T47D (cell line): ENCODE results near the gene FAM43B.
"Not testable (repeated sequence)": the region's sequence is repeated elsewhere in the genome, so short reads cannot be mapped to it uniquely, and the experiment has no call there.

Experiments used
- DNase-seq, 2 experiments: peaks; one replicate each; pipeline versions ENCODE4 v3.0.0 to v3.0.0-alpha.2; 2011 to 2012; ENCODE audit warnings: low read depth in 1 of 2, low spot score in 1 of 2
- JUND ChIP-seq: IDR thresholded peaks from 2 replicates; pipeline ENCODE4 v1.6.1; 2012; ENCODE audit warnings: low read depth
- in situ Hi-C: cut with HindIII; loops from 2 replicates; pipeline ENCODE4 v1.10.0; 2016; ENCODE audit warnings: low sequenced_read_pairs, low pct_unique_long_range_greater_than_20kb

FAM43B gene

GRCh38 chr1:20551945-20552727 is at the start of gene FAM43B:
FAM43B (plus strand) TSS chr1:20552573; CDS start chr1:20552974, 401 bp downstream.
- DNase-seq: no peak
- no peak for TF ChIP-seq JUND

GRCh38 chr1:20505488-20505887 is 46.9 kb upstream of the FAM43B start:
- in situ Hi-C loops: no loop called here
- no peak for DNase-seq
- no peak for TF ChIP-seq JUND

More at GRCh38 chr1:20551945-20552727, at the start of gene FAM43B:
- in situ Hi-C loops: no loop called here

- in situ Hi-C loops: no loop called here
- no peak for DNase-seq
- no peak for TF ChIP-seq JUND
These were observed 45.2 kb upstream of the FAM43B start for GRCh38 chr1:20507248-20507563.

- peak; percentile 76 to 90 for DNase-seq
- TF ChIP-seq JUND: no peak
- in situ Hi-C loops: no loop called here
These were observed 44.6 kb upstream of the FAM43B start, which contains the start of gene MUL1 for GRCh38 chr1:20507564-20508410. MUL1 (minus strand) TSS chr1:20508151; CDS start chr1:20508024, 127 bp downstream.

GRCh38 chr1:20508411-20508771 is 44.0 kb upstream of the FAM43B start:
- in situ Hi-C loops: no loop called here
- no peak for TF ChIP-seq JUND
- DNase-seq: no peak

GRCh38 chr1:20511518-20512428 is 40.6 kb upstream of the FAM43B start:
- TF ChIP-seq JUND: no peak
- in situ Hi-C loops: no loop called here
- DNase-seq: no peak

- in situ Hi-C loops: not testable (repeated sequence)
These were observed 32.6 kb upstream of the FAM43B start for GRCh38 chr1:20519609-20520262.

GRCh38 chr1:20521960-20522861 is 30.2 kb upstream of the FAM43B start:
- DNase-seq: peak in 1 of 2 experiments; percentile 75
- in situ Hi-C loops: no loop called here
- no peak for TF ChIP-seq JUND

More at GRCh38 chr1:20519609-20520262, 32.6 kb upstream of the FAM43B start:
- DNase-seq: not testable (repeated sequence)

GRCh38 chr1:20526267-20526666 is 26.1 kb upstream of the FAM43B start:
- TF ChIP-seq JUND: no peak
- in situ Hi-C loops: no loop called here
- DNase-seq: no peak

GRCh38 chr1:20528221-20528620 is 24.2 kb upstream of the FAM43B start:
- DNase-seq: no peak
- in situ Hi-C loops: no loop called here
- no peak for TF ChIP-seq JUND

- in situ Hi-C loops: no loop called here
- TF ChIP-seq JUND: no peak
- DNase-seq: no peak
These were observed 22.1 kb upstream of the FAM43B start for GRCh38 chr1:20530306-20530705.
